ENCODE data around the gene DAD1.

GRCh38 chr14:22630486-22630885, 41.5 kb upstream of the DAD1 start:
- no peak for TF ChIP-seq CTCF (IDR thresholded peaks at IDR 0.05; ENCODE audit: poor library complexity)
- TF ChIP-seq EZH2 (IDR thresholded peaks at IDR 0.05; ENCODE audit: borderline replicate concordance), result no peak
